Activated T-cell treated with anti-CD3 and anti-CD28 coated beads, Interleukin-2, amount 50 U/mL, for 72 hours (primary cell): ENCODE data around the gene TRA2B. TPM values are rescaled to one million over a fixed set of nuclear protein-coding genes. Genes with fewer than 3 reads are reported as not detected.
"Not testable (repeated sequence)": the region's sequence is repeated elsewhere in the genome, so short reads cannot be mapped to it uniquely, and the experiment has no call there.

ENCODE experiments used
- ATAC-seq, 2 donors: fragments of 150-1000 bp; cut with Tn5 transposase; replicated peaks in 1 of 2; 2 replicates each; pipeline ENCODE4 v1.10.0; 2021; ENCODE audit warnings: moderate library complexity in 2 of 2, mild to moderate bottlenecking in 1 of 2
- DNase-seq, 2 donors: peaks; one replicate each; pipeline ENCODE4 v3.0.0; 2021 to 2022; ENCODE audit warnings: mixed read lengths in 1 of 2
- H3K27ac Mint-ChIP-seq: one replicate; pipeline ENCODE4 v1.8.0; 2022; ENCODE audit warnings: mild to moderate bottlenecking, moderate library complexity, mixed read lengths
- H3K27me3 Mint-ChIP-seq: one replicate; pipeline ENCODE4 v1.8.0; 2022; ENCODE audit warnings: low read depth, mixed read lengths
- H3K36me3 Mint-ChIP-seq, 2 donors: one replicate each; pipeline ENCODE4 v1.8.0; 2022; ENCODE audit warnings: mixed read lengths in 2 of 2, mild to moderate bottlenecking in 1 of 2; ENCODE audit not compliant: insufficient read depth in 2 of 2
- H3K4me1 Mint-ChIP-seq: one replicate; pipeline ENCODE4 v1.8.0; 2022; ENCODE audit warnings: low read depth, mixed read lengths
- H3K4me3 Mint-ChIP-seq, 2 donors: one replicate each; pipeline ENCODE4 v1.8.0; 2022; ENCODE audit warnings: mild to moderate bottlenecking in 2 of 2, mixed read lengths in 2 of 2, moderate library complexity in 2 of 2
- H3K9me3 Mint-ChIP-seq, 2 donors: one replicate each; pipeline ENCODE4 v1.8.0; 2022; ENCODE audit warnings: mixed read lengths in 2 of 2
- total RNA-seq, 2 donors: library from RNA; stranded (reverse); gene quantifications; one replicate each; pipeline ENCODE4 v1.2.3, GENCODE V29; 2022

The TRA2B gene
- total RNA-seq, 2 donors from 2014 or later = 215 to 233 TPM

GRCh38 chr3:185912929-185913901, 24.6 kb downstream of the TRA2B start:
- peak in 1 of 2 donors; percentile 6 for ATAC-seq
- Mint-ChIP-seq H3K9me3 (no peaks in the 10 kb centered on the region), H3K27ac (no peak overlapping the region), H3K4me1 (no peaks in the 10 kb centered on the region), H3K4me3 (no peak overlapping the region), H3K27me3 (no peaks in the 10 kb centered on the region), H3K36me3 (peaks cover 0 to 20% of the 10 kb centered on the region in 2 donors)
- no peak for DNase-seq

GRCh38 chr3:185912512-185912911, 25.3 kb downstream of the TRA2B start:
- H3K4me1 Mint-ChIP-seq = no peaks in the 10 kb centered on the region
- H3K4me3 Mint-ChIP-seq = no peak overlapping the region
- DNase-seq (no peak), ATAC-seq (no peak)
- H3K36me3 Mint-ChIP-seq = peaks cover 0 to 16% of the 10 kb centered on the region in 2 donors
- no peaks in the 10 kb centered on the region for H3K27me3 Mint-ChIP-seq
- no peaks in the 10 kb centered on the region for H3K9me3 Mint-ChIP-seq
- no peak overlapping the region for H3K27ac Mint-ChIP-seq

GRCh38 chr3:185911076-185911448, 26.8 kb downstream of the TRA2B start:
- H3K9me3 Mint-ChIP-seq, H3K4me3 Mint-ChIP-seq, DNase-seq, H3K36me3 Mint-ChIP-seq, H3K27me3 Mint-ChIP-seq, H3K4me1 Mint-ChIP-seq: not testable (repeated sequence)
- H3K27ac Mint-ChIP-seq = peak overlapping the region; percentile 3
- peak; percentile 2 to 6 for ATAC-seq

GRCh38 chr3:185910322-185911075, 27.3 kb downstream of the TRA2B start:
- H3K27ac Mint-ChIP-seq = peak overlapping the region; percentile 3
- H3K4me1 Mint-ChIP-seq, H3K9me3 Mint-ChIP-seq, H3K4me3 Mint-ChIP-seq, H3K27me3 Mint-ChIP-seq, H3K36me3 Mint-ChIP-seq, DNase-seq: not testable (repeated sequence)
- peak; percentile 13 to 18 for ATAC-seq

GRCh38 chr3:185909913-185910312, 27.9 kb downstream of the TRA2B start:
- H3K36me3 Mint-ChIP-seq, H3K4me1 Mint-ChIP-seq, H3K9me3 Mint-ChIP-seq, H3K27me3 Mint-ChIP-seq, H3K4me3 Mint-ChIP-seq, DNase-seq, ATAC-seq: not testable (repeated sequence)
- H3K27ac Mint-ChIP-seq = peak overlapping the region; percentile 3

GRCh38 chr3:185900228-185900627, 37.6 kb downstream of the TRA2B start:
- no peaks in the 10 kb centered on the region for H3K27me3 Mint-ChIP-seq
- H3K4me1 Mint-ChIP-seq = no peaks in the 10 kb centered on the region
- H3K9me3 Mint-ChIP-seq = peaks cover 0 to 2% of the 10 kb centered on the region in 2 donors
- H3K4me3 Mint-ChIP-seq = no peak overlapping the region
- no peak for DNase-seq
- peaks cover 0 to 4% of the 10 kb centered on the region in 2 donors for H3K36me3 Mint-ChIP-seq
- H3K27ac Mint-ChIP-seq = no peak overlapping the region
- ATAC-seq = peak in 1 of 2 donors; percentile 56

GRCh38 chr3:185896636-185897035, 41.2 kb downstream of the TRA2B start:
- Mint-ChIP-seq H3K36me3 (peaks cover 0 to 4% of the 10 kb centered on the region in 2 donors), H3K9me3 (peaks cover 0 to 2% of the 10 kb centered on the region in 2 donors), H3K27me3 (no peaks in the 10 kb centered on the region), H3K4me3 (no peak overlapping the region), H3K4me1 (no peaks in the 10 kb centered on the region), H3K27ac (no peak overlapping the region)
- DNase-seq = no peak
- ATAC-seq = no peak

- Mint-ChIP-seq H3K4me1 (no peaks in the 10 kb centered on the region), H3K27ac (no peak overlapping the region), H3K27me3 (no peaks in the 10 kb centered on the region), H3K36me3 (no peaks in the 10 kb centered on the region), H3K4me3 (no peak overlapping the region), H3K9me3 (no peaks in the 10 kb centered on the region)
- no peak for ATAC-seq
- DNase-seq = no peak
These were observed 50.7 kb downstream of the TRA2B start for GRCh38 chr3:185887066-185887465.

GRCh38 chr3:185884641-185885040, 53.2 kb downstream of the TRA2B start:
- Mint-ChIP-seq H3K9me3 (no peaks in the 10 kb centered on the region), H3K4me1 (peaks cover 4% of the 10 kb centered on the region), H3K27me3 (peaks cover 6% of the 10 kb centered on the region), H3K4me3 (no peak overlapping the region), H3K27ac (no peak overlapping the region), H3K36me3 (no peaks in the 10 kb centered on the region)
- DNase-seq = no peak
- ATAC-seq = no peak

GRCh38 chr3:185881926-185882325, 55.9 kb downstream of the TRA2B start:
- no peaks in the 10 kb centered on the region for H3K9me3 Mint-ChIP-seq
- DNase-seq (no peak), ATAC-seq (no peak)
- peaks cover 4% of the 10 kb centered on the region for H3K4me1 Mint-ChIP-seq
- H3K27me3 Mint-ChIP-seq = peaks cover 6% of the 10 kb centered on the region
- no peak overlapping the region for H3K27ac Mint-ChIP-seq
- H3K36me3 Mint-ChIP-seq = no peaks in the 10 kb centered on the region
- no peak overlapping the region for H3K4me3 Mint-ChIP-seq

- DNase-seq = no peak
- Mint-ChIP-seq H3K9me3 (no peaks in the 10 kb centered on the region), H3K4me1 (peaks cover 4% of the 10 kb centered on the region), H3K27me3 (peaks cover 6% of the 10 kb centered on the region), H3K36me3 (no peaks in the 10 kb centered on the region), H3K27ac (no peak overlapping the region), H3K4me3 (no peak overlapping the region)
- ATAC-seq = no peak
These were observed 57.2 kb downstream of the TRA2B start for GRCh38 chr3:185880600-185880999.

GRCh38 chr3:185878920-185879319, 58.9 kb downstream of the TRA2B start:
- Mint-ChIP-seq H3K4me1 (peaks cover 4% of the 10 kb centered on the region), H3K4me3 (no peak overlapping the region), H3K27me3 (peaks cover 6% of the 10 kb centered on the region), H3K36me3 (no peaks in the 10 kb centered on the region), H3K27ac (no peak overlapping the region), H3K9me3 (no peaks in the 10 kb centered on the region)
- ATAC-seq = no peak
- DNase-seq = no peak

- Mint-ChIP-seq H3K27ac (no peak overlapping the region), H3K9me3 (no peaks in the 10 kb centered on the region), H3K4me1 (no peaks in the 10 kb centered on the region), H3K27me3 (no peaks in the 10 kb centered on the region), H3K36me3 (no peaks in the 10 kb centered on the region), H3K4me3 (no peak overlapping the region)
- DNase-seq (no peak), ATAC-seq (no peak)
These were observed 63.7 kb downstream of the TRA2B start for GRCh38 chr3:185874119-185874518.
